ENCODE results near the gene CDY2A.
"Not testable (repeated sequence)": the region's sequence is repeated elsewhere in the genome, so short reads cannot be mapped to it uniquely, and the experiment has no call there.

CDY2A gene, protein sequence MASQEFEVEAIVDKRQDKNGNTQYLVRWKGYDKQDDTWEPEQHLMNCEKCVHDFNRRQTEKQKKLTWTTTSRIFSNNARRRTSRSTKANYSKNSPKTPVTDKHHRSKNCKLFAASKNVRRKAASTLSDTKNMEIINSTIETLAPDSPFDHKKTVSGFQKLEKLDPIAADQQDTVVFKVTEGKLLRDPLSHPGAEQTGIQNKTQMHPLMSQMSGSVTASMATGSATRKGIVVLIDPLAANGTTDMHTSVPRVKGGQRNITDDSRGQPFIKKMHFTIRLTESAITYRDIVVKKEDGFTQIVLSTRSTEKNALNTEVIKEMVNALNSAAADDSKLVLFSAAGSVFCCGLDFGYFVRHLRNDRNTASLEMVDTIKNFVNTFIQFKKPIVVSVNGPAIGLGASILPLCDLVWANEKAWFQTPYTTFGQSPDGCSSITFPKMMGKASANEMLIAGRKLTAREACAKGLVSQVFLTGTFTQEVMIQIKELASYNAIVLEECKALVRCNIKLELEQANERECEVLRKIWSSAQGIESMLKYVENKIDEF

DNA sequence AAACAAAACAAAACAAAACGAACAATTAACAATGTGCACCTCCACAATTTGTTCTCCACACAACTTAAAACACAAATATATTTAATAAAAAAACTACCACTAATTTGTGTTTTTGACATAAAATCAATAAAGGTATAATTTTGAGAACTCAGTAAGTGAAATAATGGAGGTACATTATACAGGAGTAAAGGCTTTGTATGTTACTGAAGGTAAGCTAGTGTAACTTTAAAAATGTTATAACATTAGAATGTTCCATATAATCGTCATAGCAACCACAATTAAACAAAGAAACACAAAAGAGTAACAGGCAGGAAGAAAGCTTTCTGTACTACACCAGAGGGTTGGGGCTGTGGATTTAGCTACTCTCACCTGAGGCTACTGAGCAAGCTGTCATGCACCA lies at the start of gene CDY2A:
Gene CDY2A (plus strand): TSS at position 301 of the 400 bp plus-strand sequence. CDS start 328 bp downstream, outside the sequence.
- not testable (repeated sequence) for DNase-seq

DNA sequence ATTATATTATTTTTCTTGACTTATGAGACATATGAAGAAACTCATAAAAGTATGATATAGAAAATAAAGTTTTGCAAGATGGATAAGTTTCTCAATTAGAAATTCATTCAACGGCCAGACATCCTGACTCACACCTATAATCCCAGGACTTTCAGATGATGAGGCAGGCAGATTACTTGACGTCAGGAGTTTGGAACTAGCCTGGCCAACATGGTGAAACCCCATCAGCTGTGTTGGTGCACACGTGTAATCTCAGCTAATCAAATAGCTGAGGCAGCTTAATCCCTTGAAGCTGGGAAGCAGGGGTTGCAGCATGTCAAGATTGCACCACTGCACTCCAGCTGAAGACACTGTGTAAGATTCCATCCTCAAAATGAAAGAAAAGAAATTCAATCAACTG lies 28.0 kb upstream of the CDY2A start:
- not testable (repeated sequence) for DNase-seq

DNA sequence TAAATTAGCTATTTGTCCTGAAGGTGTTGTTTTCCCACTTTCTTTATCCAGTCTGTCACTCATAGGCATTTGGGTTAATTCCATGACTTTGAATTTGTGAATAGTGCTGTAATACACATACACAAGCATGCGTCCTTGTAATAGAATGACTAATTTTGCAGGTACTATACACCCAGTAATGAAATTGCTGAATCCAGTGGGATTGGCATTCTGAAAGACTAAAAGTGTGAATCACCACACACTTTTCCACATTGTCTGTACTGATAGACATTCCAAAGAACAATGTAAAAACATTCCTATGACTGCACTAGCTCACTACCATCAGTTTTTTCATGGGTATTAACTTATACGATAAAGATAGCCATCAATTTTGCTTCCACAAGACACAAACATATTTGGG lies 27.3 kb upstream of the CDY2A start:
- DNase-seq, result not testable (repeated sequence)

DNA sequence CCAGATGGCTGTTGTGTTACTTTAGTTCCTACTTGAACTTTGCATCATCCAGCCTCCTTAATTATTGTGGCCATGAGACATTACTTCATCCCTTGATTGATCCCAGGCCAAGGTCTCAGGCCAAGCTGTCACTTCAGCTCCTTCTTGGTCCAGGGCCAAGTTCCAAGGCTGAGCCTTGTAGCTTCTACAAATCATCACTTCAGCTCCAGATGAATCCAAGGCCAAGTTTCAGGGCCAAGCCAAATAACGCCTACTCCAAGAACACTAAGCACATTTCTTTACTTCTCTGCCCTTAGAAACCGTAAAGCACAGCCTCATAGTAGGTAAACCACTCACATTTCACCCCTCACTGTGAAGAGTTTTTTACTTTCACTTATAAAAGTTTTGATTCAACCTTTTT lies 1.7 kb upstream of the CDY2A start:
- not testable (repeated sequence) for DNase-seq

DNA sequence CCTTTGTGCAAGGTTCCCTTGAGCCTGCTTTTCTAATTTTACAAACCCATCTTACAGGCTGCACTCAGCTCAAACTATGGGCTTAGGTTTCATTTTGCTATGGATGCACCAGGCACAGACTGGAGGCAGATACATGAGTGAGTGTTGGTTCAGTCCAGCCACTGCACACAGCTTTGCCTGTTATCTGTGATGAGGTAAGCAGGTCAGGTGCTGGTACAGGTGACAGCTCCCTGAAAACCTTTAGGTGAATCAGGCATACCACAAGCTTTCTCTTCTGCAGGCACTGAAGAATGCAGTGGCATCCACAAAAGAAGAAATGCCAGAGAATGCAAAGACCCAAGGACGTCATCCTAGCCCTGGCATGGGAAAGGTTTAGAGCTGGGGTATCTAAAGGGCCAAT lies 3.3 kb downstream of the CDY2A start:
- not testable (repeated sequence) for DNase-seq

DNA sequence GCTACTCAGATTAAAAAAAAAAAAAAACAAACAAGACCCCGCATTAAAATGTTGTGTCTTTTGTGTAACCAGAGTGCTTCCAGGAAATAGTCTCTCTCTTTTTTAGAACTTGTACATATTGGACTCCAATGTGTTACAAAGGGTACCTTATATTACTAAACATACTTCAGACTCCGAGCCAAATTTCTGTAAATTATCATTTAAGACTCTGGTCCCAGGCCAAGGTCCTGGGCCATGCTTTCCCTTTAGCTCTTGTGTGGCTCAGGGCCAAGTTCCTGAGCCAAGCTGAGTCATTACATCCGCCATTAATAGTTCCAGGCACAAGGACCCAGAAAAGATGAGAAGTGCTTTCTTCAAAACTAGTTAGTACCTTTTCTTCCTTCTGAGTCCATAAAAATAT lies 4.6 kb downstream of the CDY2A start:
- DNase-seq, result not testable (repeated sequence)

DNA sequence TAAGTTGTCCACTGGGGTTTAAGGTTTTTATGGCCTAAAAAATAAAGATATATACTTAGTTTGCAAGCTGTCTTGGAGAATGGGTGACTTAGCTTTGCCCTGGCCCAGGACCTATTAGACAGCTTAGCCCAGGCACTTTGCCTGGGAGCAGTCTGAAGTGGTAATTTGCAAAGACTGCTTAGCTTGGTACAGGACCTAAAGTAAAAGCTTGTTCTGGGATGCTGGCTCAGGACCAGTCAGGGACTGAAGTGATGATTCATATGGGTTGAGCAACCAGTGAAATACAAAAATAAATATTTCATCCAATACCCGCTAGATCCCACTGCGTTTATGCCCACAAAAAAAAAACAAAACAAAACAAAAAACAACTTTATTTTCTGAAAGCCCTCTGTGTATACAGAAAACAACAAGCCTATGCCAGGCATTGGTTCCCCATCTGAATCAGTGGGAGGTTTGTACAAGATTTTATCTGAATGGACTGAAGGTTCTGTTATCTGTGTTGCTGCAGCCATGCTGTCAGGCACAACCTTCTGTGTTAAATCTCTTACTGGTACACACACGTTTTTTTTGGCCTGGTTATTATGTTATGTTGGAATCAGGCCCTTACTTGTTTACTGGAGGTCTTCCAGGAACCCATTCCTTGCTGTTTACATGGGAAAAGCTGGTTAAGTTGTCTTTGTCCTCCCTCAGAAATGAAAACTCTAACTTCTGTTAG lies 8.7 kb downstream of the CDY2A start:
- DNase-seq, result not testable (repeated sequence)

DNA sequence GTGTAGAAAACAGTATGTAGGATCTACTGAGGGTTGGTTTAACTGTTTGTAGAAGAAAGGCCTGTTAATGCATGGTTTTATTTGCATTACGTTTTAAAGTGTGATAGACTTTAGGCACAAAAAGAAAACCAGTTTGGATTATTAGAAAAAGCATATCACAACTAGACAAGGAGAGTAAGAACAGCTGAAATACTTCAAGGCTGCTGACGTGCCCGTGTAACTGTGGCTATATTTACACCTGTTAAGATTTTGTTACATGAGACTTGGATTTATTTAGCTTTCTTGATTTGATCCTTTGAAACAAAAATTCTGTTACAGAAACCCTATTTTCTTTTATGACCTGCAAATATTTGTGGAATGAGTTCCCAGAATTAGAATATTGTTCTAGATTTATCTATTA lies 9.3 kb downstream of the CDY2A start:
- DNase-seq, result not testable (repeated sequence)

DNA sequence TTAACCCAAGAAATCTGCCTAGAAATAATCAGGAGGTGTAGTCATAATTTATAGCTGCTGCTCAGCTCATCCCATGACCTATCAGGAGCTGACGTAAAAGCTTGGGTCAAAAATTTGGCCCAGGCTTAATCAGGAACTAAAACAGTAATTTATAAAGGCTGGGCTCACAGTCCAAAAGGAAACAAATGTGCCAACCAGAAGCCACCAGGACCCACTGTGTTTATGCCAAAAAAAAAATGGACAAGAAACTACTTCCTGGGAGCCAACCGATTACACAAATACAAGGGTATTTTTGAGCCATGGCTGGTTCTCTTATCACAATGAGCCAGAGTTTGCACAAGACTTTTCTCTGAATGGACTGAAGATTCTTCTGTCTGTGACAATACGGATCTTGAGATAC lies 19.4 kb downstream of the CDY2A start:
- DNase-seq, result not testable (repeated sequence)

DNA sequence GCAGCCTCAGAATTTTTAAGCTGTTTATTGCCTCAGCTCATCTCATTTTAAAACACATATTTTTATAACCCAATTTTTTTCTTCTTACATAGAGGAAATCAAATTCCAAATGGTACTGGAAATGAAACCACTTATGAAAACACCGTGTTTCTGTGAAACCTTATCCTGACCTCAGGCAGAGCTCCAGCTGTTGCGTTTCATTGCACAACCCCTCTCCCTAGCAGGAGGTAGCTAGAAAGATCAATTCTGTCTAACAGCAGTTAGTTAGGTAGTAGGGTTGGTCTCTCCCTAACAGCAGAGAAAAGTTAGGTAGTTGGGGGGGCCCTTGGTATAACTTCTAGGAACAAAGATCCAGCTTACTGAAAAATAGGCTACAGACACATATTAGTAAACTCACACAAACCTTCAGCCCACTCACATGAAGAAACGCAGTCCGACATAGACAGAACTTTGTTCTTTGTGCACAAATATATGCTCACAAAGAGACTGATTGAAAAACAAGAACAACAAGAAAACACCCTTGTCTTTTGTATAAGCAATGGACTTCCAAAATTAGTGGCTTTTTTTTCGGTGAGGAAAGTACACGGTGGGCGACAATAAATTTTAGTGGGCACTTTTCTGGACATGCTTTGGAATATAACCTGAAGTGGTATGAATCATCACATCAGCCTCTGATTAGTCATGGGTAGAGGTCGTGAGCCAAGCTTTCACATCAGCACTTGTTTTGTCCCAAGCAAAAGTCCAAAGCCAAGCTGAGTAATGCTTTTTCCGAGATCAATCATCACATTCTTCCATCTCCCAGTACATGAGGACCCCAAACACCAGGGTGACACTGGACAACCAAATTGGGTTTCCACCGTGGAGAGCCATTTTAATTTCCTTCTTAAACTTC lies 22.8 kb downstream of the CDY2A start:
- DNase-seq, result not testable (repeated sequence)

DNA sequence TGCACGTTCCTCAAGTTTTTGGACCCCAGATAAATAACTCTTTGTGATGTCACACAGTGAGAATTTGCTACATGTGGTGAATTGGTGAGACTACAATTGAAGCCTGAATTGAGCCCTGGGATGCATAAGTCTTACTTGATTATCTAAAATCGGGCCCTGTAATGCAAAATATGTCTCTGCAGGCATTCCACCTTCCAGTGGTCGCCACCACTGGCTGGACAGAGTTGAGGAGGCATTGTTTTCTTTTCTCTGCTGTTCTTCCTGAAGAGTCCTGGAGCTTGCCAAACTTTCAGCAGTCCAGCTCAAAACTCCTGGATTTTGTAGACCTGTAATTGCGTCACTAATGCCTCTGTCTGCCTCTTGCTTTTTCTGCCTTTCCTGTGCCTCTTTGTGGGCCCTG lies 23.5 kb downstream of the CDY2A start:
- not testable (repeated sequence) for DNase-seq

DNA sequence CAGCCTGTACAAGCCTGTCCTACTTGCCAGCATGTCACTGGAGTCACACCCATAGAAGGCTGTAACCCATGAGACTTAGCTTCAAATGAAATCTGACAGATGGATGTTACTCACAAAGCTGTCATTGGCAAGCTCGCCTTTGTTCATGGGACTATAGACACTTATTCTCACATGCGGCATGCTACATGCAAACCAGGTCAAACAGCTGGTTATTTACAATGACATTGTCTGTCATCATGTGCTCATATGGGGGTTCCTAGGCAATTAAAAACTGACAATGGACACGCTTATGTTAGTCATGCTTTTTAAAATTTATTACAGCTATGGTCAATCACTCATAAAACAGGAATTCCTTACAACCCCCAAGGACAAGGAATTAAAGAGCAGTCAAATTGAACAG lies 30.9 kb downstream of the CDY2A start:
- DNase-seq, result not testable (repeated sequence)

DNA sequence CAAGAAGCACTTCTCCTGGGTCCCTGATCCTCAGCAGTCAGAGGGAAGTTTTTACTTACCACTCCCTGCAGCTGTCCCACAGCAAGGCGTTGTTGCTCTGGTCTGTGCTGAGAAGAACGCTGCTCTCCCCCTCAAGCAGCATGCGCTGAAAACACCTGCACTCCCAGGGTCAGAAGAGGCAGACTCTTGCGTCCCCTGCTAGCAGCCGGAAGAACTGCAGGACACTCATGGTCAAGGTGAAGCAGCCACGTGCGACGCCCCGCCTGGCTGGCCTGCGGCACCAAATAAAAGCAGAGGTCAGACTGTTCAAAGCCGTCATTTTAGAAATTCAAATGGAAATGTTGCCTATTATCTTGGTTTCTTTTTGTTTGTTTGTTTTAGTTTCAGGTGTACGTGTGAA lies 47.9 kb downstream of the CDY2A start:
- not testable (repeated sequence) for DNase-seq
